ENCODE results near the gene PLEKHG3. TPM values are rescaled to one million over a fixed set of nuclear protein-coding genes. Genes with fewer than 3 reads are reported as not detected.

Gene PLEKHG3
- total and polyA plus RNA-seq, 4 experiments from 2014 or later = 10.8 to 62.6 (median 54.9) TPM

GRCh38 chr14:64721899-64722298, 17.7 kb downstream of the PLEKHG3 start:
- no peaks in the 10 kb centered on the region for H3K9me3 ChIP-seq (ENCODE audit: control insufficient read depth in 1 of 2, low read length in 2 of 2)
- peaks cover 100% of the 10 kb centered on the region for H3K4me1 ChIP-seq (ENCODE audit: insufficient read depth, low read length)
- CTCF ChIA-PET (ENCODE audit: partially characterized antibody) = interaction anchor here (0.8 to 8.4 kb wide), 7 partner anchors 15 to 51 kb away, joined by 3 to 67 read pairs (median 4); partner anchors contain the start of gene PLEKHG3
- Mint-ChIP-seq H3K4me1 (peaks cover 79 to 100% (median 92%) of the 10 kb centered on the region in 4 donors), H3K4me3 (peak overlapping the region in 7 of 8 donors; percentile 51 to 84 (median 72)), H3K27me3 (no peaks in the 10 kb centered on the region), H3K9me3 (no peaks in the 10 kb centered on the region), H3K27ac (peak overlapping the region; percentile 87 to 97 (median 95)), H3K36me3 (peaks cover 22 to 24% of the 10 kb centered on the region in 2 donors)
- H3K36me3 ChIP-seq (ENCODE audit: insufficient read depth, low read length) = no peaks in the 10 kb centered on the region
- intact Hi-C loops (cut with micrococcal nuclease) = loop anchor here (5.0 kb wide), 2 partner anchors 35 to 50 kb away; no protein-coding TSS in a partner anchor
- no peaks in the 10 kb centered on the region for H3K27me3 ChIP-seq (ENCODE audit: insufficient read depth, low read length)
- POLR2A ChIA-PET (ENCODE audit: partially characterized antibody) = interaction anchor here (3.1 to 15.7 kb wide), 6 partner anchors 8 to 48 kb away, joined by 17 to 469 read pairs (median 22); partner anchors contain the start of gene PLEKHG3
- peak overlapping the region in 1 of 2 donors; percentile 21 for H3K4me3 ChIP-seq (ENCODE audit: low read length in 2 of 2)
- peak overlapping the region; percentile 55 for H3K27ac ChIP-seq (ENCODE audit: low read depth, low read length)
- no peak for DNase-seq

- Mint-ChIP-seq H3K27me3 (no peaks in the 10 kb centered on the region), H3K4me1 (peaks cover 78 to 100% (median 89%) of the 10 kb centered on the region in 4 donors), H3K36me3 (peaks cover 17 to 20% of the 10 kb centered on the region in 2 donors), H3K27ac (peak overlapping the region; percentile 87 to 97 (median 95)), H3K9me3 (no peaks in the 10 kb centered on the region), H3K4me3 (peak overlapping the region; percentile 67 to 84 (median 76))
- intact Hi-C loops (cut with micrococcal nuclease) = loop anchor here (1.0 to 5.0 kb wide), 3 partner anchors 15 to 51 kb away; no protein-coding TSS in a partner anchor
- Histone ChIP-seq H3K9me3 (ENCODE audit: control insufficient read depth in 1 of 2, low read length in 2 of 2) (no peaks in the 10 kb centered on the region), H3K4me3 (ENCODE audit: low read length in 2 of 2) (peak overlapping the region; percentile 21), H3K36me3 (ENCODE audit: insufficient read depth, low read length) (no peaks in the 10 kb centered on the region), H3K27me3 (ENCODE audit: insufficient read depth, low read length) (no peaks in the 10 kb centered on the region), H3K4me1 (ENCODE audit: insufficient read depth, low read length) (peaks cover 100% of the 10 kb centered on the region), H3K27ac (ENCODE audit: low read depth, low read length) (peak overlapping the region; percentile 55)
- ChIA-PET POLR2A (ENCODE audit: partially characterized antibody) (interaction anchor here (0.6 to 15.7 kb wide), 13 partner anchors 9 to 221 kb away, joined by 3 to 469 read pairs (median 9); partner anchors contain the start of gene PLEKHG3), CTCF (ENCODE audit: partially characterized antibody) (interaction anchor here (1.1 to 8.4 kb wide), 7 partner anchors 16 to 169 kb away, joined by 3 to 67 read pairs (median 6); partner anchors contain the start of gene PLEKHG3)
- DNase-seq = peak in 4 of 5 donors; percentile 55 to 70 (median 66)
These were observed 18.7 kb downstream of the PLEKHG3 start for GRCh38 chr14:64722842-64723447.

- intact Hi-C loops (cut with micrococcal nuclease) = loop anchor here (1.0 to 5.0 kb wide), 3 partner anchors 16 to 52 kb away; no protein-coding TSS in a partner anchor
- no peaks in the 10 kb centered on the region for H3K9me3 Mint-ChIP-seq
- H3K27me3 Mint-ChIP-seq = no peaks in the 10 kb centered on the region
- H3K9me3 ChIP-seq (ENCODE audit: control insufficient read depth in 1 of 2, low read length in 2 of 2) = no peaks in the 10 kb centered on the region
- peaks cover 10% of the 10 kb centered on the region for H3K36me3 ChIP-seq (ENCODE audit: insufficient read depth, low read length)
- H3K4me3 Mint-ChIP-seq = peak overlapping the region; percentile 52 to 84 (median 78)
- H3K36me3 Mint-ChIP-seq = peaks cover 20 to 25% of the 10 kb centered on the region in 2 donors
- H3K27me3 ChIP-seq (ENCODE audit: insufficient read depth, low read length) = no peaks in the 10 kb centered on the region
- peak overlapping the region in 1 of 2 donors; percentile 20 for H3K4me3 ChIP-seq (ENCODE audit: low read length in 2 of 2)
- POLR2A ChIA-PET (ENCODE audit: partially characterized antibody) = interaction anchor here (0.9 to 15.7 kb wide), 12 partner anchors 7 to 50 kb away, joined by 3 to 469 read pairs (median 16); partner anchors contain the start of gene PLEKHG3
- peaks cover 100% of the 10 kb centered on the region for H3K4me1 ChIP-seq (ENCODE audit: insufficient read depth, low read length)
- CTCF ChIA-PET (ENCODE audit: partially characterized antibody) = interaction anchor here (1.1 to 8.4 kb wide), 8 partner anchors 17 to 168 kb away, joined by 3 to 67 read pairs (median 5); partner anchors contain the start of gene PLEKHG3
- H3K27ac ChIP-seq (ENCODE audit: low read depth, low read length) = peak overlapping the region; percentile 55
- DNase-seq = peak; percentile 40 to 83 (median 41)
- H3K27ac Mint-ChIP-seq = peak overlapping the region; percentile 87 to 97 (median 95)
- H3K4me1 Mint-ChIP-seq = peaks cover 77 to 100% (median 89%) of the 10 kb centered on the region in 4 donors
These were observed 19.7 kb downstream of the PLEKHG3 start for GRCh38 chr14:64723691-64724577.

- Mint-ChIP-seq H3K27ac (peak overlapping the region; percentile 87 to 97 (median 95)), H3K27me3 (no peaks in the 10 kb centered on the region), H3K4me1 (peaks cover 82 to 100% (median 92%) of the 10 kb centered on the region in 4 donors), H3K9me3 (no peaks in the 10 kb centered on the region), H3K4me3 (peak overlapping the region; percentile 52 to 84 (median 78)), H3K36me3 (peaks cover 23 to 31% of the 10 kb centered on the region in 2 donors)
- Histone ChIP-seq H3K4me1 (ENCODE audit: insufficient read depth, low read length) (peaks cover 100% of the 10 kb centered on the region), H3K9me3 (ENCODE audit: control insufficient read depth in 1 of 2, low read length in 2 of 2) (no peaks in the 10 kb centered on the region), H3K27me3 (ENCODE audit: insufficient read depth, low read length) (no peaks in the 10 kb centered on the region), H3K27ac (ENCODE audit: low read depth, low read length) (peak overlapping the region; percentile 55), H3K36me3 (ENCODE audit: insufficient read depth, low read length) (peaks cover 11% of the 10 kb centered on the region), H3K4me3 (ENCODE audit: low read length in 2 of 2) (no peak overlapping the region)
- intact Hi-C loops (cut with micrococcal nuclease) = loop anchor here (5.0 kb wide), 2 partner anchors 33 to 52 kb away; no protein-coding TSS in a partner anchor
- no peak for DNase-seq
- ChIA-PET CTCF (ENCODE audit: partially characterized antibody) (interaction anchor here (1.1 to 8.4 kb wide), 6 partner anchors 18 to 41 kb away, joined by 4 to 67 read pairs (median 6); partner anchors contain the start of gene PLEKHG3), POLR2A (ENCODE audit: partially characterized antibody) (interaction anchor here (1.1 to 15.7 kb wide), 12 partner anchors 8 to 51 kb away, joined by 6 to 469 read pairs (median 16); partner anchors contain the start of gene PLEKHG3)
These were observed 20.3 kb downstream of the PLEKHG3 start for GRCh38 chr14:64724578-64724930.

- Mint-ChIP-seq H3K27ac (peak overlapping the region; percentile 87 to 97 (median 95)), H3K36me3 (peaks cover 26 to 38% of the 10 kb centered on the region in 2 donors), H3K9me3 (no peaks in the 10 kb centered on the region), H3K4me3 (peak overlapping the region in 7 of 8 donors; percentile 67 to 84 (median 79)), H3K4me1 (peaks cover 82 to 100% (median 92%) of the 10 kb centered on the region in 4 donors), H3K27me3 (no peaks in the 10 kb centered on the region)
- ChIA-PET CTCF (ENCODE audit: partially characterized antibody) (interaction anchor here (0.8 to 8.4 kb wide), 10 partner anchors 11 to 88 kb away, joined by 3 to 67 read pairs (median 4); partner anchors contain the start of gene PLEKHG3), POLR2A (ENCODE audit: partially characterized antibody) (interaction anchor here (0.8 to 15.7 kb wide), 11 partner anchors 9 to 51 kb away, joined by 3 to 469 read pairs (median 10); partner anchors contain the start of gene PLEKHG3)
- intact Hi-C loops (cut with micrococcal nuclease) = no loop called here
- H3K4me3 ChIP-seq (ENCODE audit: low read length in 2 of 2) = peak overlapping the region in 1 of 2 donors; percentile 3
- H3K4me1 ChIP-seq (ENCODE audit: insufficient read depth, low read length) = peaks cover 100% of the 10 kb centered on the region
- peak overlapping the region; percentile 55 for H3K27ac ChIP-seq (ENCODE audit: low read depth, low read length)
- H3K27me3 ChIP-seq (ENCODE audit: insufficient read depth, low read length) = no peaks in the 10 kb centered on the region
- H3K36me3 ChIP-seq (ENCODE audit: insufficient read depth, low read length) = peaks cover 11% of the 10 kb centered on the region
- no peaks in the 10 kb centered on the region for H3K9me3 ChIP-seq (ENCODE audit: control insufficient read depth in 1 of 2, low read length in 2 of 2)
- DNase-seq = no peak
These were observed 21.1 kb downstream of the PLEKHG3 start for GRCh38 chr14:64725261-64725815.

All from CD4-positive, alpha-beta memory T cell (primary cell).